AG09319 (cell line): ENCODE data around the gene DACH1.

Experiments used
- DNase-seq: peaks from one replicate; pipeline ENCODE4 v3.0.0-alpha.2; 2010; ENCODE audit warnings: low read depth; ENCODE audit errors: extremely low read depth
- TF ChIP-seq, protein P1 (sequence below): IDR thresholded peaks from 2 replicates; pipeline ENCODE4 v1.5.1; 2011; ENCODE audit warnings: low read depth, mild to moderate bottlenecking, inconsistent platforms, low read length, moderate library complexity

DACH1 gene

DNA sequence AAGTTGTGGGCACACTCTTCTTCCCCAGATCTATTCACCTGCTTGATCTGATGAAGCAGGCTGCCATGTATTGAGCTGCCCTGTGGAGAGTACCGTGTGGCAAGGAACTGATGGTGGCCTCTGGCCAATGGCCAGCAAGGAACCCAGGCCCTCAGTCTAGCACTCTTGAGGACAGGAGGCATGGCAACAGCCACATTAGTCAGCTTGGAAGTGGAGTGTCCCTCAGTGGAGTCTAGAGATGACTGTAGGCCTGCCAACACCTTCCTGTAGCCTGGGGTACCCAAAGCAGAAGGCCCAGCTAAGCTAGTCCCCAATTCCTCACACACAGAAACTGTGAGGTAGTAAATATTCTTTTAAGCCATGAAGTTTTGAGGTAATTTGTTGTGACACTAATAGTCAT, 412.5 kb downstream of the DACH1 start:
- TF ChIP-seq, protein P1, sequence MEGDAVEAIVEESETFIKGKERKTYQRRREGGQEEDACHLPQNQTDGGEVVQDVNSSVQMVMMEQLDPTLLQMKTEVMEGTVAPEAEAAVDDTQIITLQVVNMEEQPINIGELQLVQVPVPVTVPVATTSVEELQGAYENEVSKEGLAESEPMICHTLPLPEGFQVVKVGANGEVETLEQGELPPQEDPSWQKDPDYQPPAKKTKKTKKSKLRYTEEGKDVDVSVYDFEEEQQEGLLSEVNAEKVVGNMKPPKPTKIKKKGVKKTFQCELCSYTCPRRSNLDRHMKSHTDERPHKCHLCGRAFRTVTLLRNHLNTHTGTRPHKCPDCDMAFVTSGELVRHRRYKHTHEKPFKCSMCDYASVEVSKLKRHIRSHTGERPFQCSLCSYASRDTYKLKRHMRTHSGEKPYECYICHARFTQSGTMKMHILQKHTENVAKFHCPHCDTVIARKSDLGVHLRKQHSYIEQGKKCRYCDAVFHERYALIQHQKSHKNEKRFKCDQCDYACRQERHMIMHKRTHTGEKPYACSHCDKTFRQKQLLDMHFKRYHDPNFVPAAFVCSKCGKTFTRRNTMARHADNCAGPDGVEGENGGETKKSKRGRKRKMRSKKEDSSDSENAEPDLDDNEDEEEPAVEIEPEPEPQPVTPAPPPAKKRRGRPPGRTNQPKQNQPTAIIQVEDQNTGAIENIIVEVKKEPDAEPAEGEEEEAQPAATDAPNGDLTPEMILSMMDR = no peak
- no peak for DNase-seq

DNA sequence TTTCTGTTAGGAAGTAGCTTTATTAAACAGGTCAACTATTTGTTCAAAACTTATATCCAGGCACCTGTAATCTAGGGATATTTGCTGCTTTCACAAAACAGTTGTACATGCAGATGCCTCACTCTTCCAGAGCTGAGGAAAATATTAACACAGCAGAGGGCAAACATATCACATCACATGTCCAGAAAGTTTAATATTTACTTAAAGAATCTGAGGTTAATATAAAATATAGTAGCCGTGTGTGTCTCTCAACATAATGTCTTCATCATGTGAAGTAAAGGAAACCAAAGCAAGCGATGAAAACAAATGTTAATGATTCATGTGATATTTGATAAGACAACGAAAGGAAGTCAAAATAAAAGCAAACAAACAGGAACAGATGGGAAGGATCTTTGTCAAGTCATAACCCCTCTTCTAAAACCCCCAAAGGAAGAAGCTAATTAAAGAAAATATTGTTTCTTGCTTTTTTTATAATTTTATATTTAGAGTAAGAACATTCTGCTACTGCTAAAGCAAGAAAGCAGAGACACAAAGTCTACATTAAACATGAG, 418.8 kb downstream of the DACH1 start:
- TF ChIP-seq, protein P1 = no peak
- DNase-seq = no peak

DNA sequence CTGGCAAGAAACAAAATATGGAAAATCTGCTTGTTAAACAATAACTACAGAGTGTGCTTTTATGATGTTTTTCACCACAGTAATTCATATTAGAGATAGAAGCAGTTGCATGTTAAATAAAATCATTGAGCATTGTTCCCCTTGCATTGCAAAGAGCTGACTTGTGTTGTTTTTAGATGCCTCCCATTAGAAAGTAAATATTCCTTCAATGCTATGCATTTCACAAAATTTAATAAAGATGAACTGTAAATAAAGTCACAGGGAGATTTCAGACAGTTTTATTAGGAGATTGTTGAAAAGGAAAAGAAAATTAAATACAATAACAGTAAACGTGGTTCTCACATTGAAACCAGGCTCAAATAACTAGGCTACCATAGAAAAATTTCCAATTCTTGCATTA, 429.3 kb downstream of the DACH1 start:
- TF ChIP-seq, protein P1 = no peak
- DNase-seq = no peak

DNA sequence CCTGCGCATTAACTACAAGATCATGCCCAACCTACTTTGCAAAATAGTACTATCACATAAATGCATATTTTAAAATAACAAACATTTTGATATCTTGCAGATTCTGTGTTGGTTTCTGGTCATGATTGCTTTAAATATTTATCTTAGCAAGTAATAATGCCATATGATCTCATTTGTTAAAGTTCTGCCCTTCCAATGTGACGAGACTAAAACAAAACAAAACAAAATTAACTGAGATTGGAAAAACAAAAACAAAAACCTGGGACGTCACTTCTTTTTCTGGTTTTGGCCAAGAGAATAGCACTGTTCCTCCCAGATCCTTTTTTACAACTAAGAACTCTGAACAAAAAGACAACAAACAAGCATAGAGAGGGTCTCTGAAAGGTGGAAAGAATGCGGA, 436.3 kb downstream of the DACH1 start:
- DNase-seq = no peak
- TF ChIP-seq, protein P1 = no peak

DNA sequence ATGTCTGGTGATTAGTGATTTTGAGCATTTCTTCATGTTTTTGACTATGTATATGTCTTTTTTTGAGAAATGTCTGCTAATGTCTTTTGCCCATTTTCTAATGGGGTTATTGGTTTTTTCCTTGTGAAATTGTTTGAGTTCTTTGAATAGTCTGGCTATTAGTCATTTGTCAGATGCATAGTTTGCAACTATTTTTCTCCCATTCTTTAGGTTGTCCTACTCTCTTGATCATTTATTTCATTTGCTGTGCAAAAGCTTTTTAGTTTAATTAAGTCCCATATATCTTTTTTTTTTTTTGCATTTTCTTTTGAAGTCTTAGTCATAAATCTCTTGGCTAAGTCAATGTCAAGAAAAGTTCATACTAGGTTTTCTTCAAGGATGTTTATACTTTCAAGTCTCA, 449.8 kb downstream of the DACH1 start:
- DNase-seq = no peak
- TF ChIP-seq, protein P1 = no peak

DNA sequence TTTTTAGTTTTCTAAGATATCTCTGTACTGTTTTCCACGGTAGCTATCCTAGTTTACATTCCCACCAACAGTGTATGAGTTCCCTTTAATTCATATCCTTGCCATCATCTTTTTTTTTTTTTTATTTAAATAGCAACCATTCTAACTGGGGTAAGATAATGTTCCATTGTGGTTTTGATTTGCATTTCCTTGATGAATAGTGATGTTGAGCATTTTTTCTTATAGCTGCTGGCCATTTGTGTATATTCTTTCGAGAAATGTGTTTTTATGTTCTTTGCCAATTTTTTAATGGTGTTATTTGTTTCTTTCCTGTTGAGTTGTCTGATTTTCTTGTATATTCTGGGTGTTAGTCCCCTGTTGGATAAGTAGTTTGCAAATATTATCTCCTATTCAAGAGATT, 454.8 kb downstream of the DACH1 start:
- DNase-seq = no peak
- TF ChIP-seq, protein P1 = no peak

DNA sequence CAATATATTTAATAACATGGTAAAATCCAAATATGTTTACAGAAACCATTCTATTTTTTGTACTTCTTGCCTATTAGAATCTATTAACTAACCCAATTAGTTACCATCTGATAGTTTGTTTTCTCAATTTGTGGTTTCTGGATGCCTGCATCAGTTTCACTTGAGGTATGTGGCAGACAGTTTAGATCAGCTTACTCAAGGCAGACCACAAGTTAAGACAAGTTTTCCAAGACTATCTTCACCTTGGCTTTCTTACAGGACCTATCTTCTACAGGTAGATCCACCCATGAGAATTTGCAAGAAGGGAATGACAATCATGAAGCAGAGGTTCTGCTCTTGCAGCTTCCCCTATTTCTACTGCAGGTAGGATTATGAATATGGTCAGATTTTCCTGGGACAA, 458.6 kb downstream of the DACH1 start:
- no peak for DNase-seq

More for the DNA sequence above, 458.6 kb downstream of the DACH1 start:
- TF ChIP-seq, protein P1 = no peak
